ENCODE results near the gene TAS2R40. TPM values are rescaled to one million over a fixed set of nuclear protein-coding genes. Genes with fewer than 3 reads are reported as not detected.

TAS2R40 gene
- total RNA-seq, 6 experiments from 2014 or later: not detected

- peaks cover 13% of the 10 kb centered on the region for H3K4me1 Mint-ChIP-seq (ENCODE audit: low read depth)
- H3K27ac Mint-ChIP-seq: no peak overlapping the region
- no peak for DNase-seq
- H3K9me3 Mint-ChIP-seq: no peaks in the 10 kb centered on the region
- no peaks in the 10 kb centered on the region; the same call in 1 of the 2 replicates for H3K27me3 Mint-ChIP-seq (ENCODE audit: insufficient read depth)
- H3K36me3 Mint-ChIP-seq (ENCODE audit: low read depth): peaks cover 11% of the 10 kb centered on the region; the same call in 1 of the 2 replicates
- TF ChIP-seq, protein P1, sequence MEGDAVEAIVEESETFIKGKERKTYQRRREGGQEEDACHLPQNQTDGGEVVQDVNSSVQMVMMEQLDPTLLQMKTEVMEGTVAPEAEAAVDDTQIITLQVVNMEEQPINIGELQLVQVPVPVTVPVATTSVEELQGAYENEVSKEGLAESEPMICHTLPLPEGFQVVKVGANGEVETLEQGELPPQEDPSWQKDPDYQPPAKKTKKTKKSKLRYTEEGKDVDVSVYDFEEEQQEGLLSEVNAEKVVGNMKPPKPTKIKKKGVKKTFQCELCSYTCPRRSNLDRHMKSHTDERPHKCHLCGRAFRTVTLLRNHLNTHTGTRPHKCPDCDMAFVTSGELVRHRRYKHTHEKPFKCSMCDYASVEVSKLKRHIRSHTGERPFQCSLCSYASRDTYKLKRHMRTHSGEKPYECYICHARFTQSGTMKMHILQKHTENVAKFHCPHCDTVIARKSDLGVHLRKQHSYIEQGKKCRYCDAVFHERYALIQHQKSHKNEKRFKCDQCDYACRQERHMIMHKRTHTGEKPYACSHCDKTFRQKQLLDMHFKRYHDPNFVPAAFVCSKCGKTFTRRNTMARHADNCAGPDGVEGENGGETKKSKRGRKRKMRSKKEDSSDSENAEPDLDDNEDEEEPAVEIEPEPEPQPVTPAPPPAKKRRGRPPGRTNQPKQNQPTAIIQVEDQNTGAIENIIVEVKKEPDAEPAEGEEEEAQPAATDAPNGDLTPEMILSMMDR (IDR thresholded peaks at IDR 0.05): no peak
- H3K4me3 Mint-ChIP-seq: no peak overlapping the region
These were observed 47.4 kb downstream of the TAS2R40 start for GRCh38 chr7:143269251-143269650.

GRCh38 chr7:143271240-143271639, 49.4 kb downstream of the TAS2R40 start:
- H3K9me3 Mint-ChIP-seq: no peaks in the 10 kb centered on the region
- TF ChIP-seq, protein P1 (IDR thresholded peaks at IDR 0.05): no peak
- no peaks in the 10 kb centered on the region; the same call in 1 of the 2 replicates for H3K27me3 Mint-ChIP-seq (ENCODE audit: insufficient read depth)
- H3K4me1 Mint-ChIP-seq (ENCODE audit: low read depth): no peaks in the 10 kb centered on the region
- DNase-seq: no peak
- no peaks in the 10 kb centered on the region for H3K36me3 Mint-ChIP-seq (ENCODE audit: low read depth)
- H3K4me3 Mint-ChIP-seq: no peak overlapping the region
- H3K27ac Mint-ChIP-seq: no peak overlapping the region

Other genes with a start within 250 kb of the TAS2R40 start
- gene OR9A2, start 194.9 kb upstream of the TAS2R40 start, total RNA-seq (2021; fragmentation: NEBNext Ultra II Directional; extraction: Animal tissue kit (Norgen Biotek cat#: 25700)): not detected
- not detected for gene OR6V1, start 169.7 kb upstream of the TAS2R40 start, total RNA-seq (2021; fragmentation: NEBNext Ultra II Directional; extraction: Animal tissue kit (Norgen Biotek cat#: 25700))
- not detected for gene PIP, start 90.0 kb upstream of the TAS2R40 start, total RNA-seq (2021; fragmentation: NEBNext Ultra II Directional; extraction: Animal tissue kit (Norgen Biotek cat#: 25700))
- not detected for gene TAS2R39, start 38.6 kb upstream of the TAS2R40 start, total RNA-seq (2021; fragmentation: NEBNext Ultra II Directional; extraction: Animal tissue kit (Norgen Biotek cat#: 25700))
- gene GSTK1, start 41.4 kb downstream of the TAS2R40 start, total RNA-seq (2021; fragmentation: NEBNext Ultra II Directional; extraction: Animal tissue kit (Norgen Biotek cat#: 25700)): 100 to 1,000 TPM in 2 of 6 experiments, 10 to 100 TPM in 4; 85.6 to 102 (median 89.4) TPM
- under 1 TPM in 1 of 6 experiments, not detected in 5; 0.25 TPM for gene TMEM139, start 62.9 kb downstream of the TAS2R40 start, total RNA-seq (2021; fragmentation: NEBNext Ultra II Directional; extraction: Animal tissue kit (Norgen Biotek cat#: 25700))
- gene CASP2, start 66.3 kb downstream of the TAS2R40 start, total RNA-seq (2021; fragmentation: NEBNext Ultra II Directional; extraction: Animal tissue kit (Norgen Biotek cat#: 25700)): 10 to 100 TPM; 22.4 to 29.6 (median 25.0) TPM
- gene CLCN1, start 94.1 kb downstream of the TAS2R40 start, total RNA-seq (2021; fragmentation: NEBNext Ultra II Directional; extraction: Animal tissue kit (Norgen Biotek cat#: 25700)): not detected
- 1 to 10 TPM in 3 of 6 experiments, under 1 TPM in 3; 0.70 to 1.3 (median 0.98) TPM for gene FAM131B, start 140.7 kb downstream of the TAS2R40 start, total RNA-seq (2021; fragmentation: NEBNext Ultra II Directional; extraction: Animal tissue kit (Norgen Biotek cat#: 25700))
- gene ZYX, start 159.3 kb downstream of the TAS2R40 start, total RNA-seq (2021; fragmentation: NEBNext Ultra II Directional; extraction: Animal tissue kit (Norgen Biotek cat#: 25700)): 100 to 1,000 TPM; 491 to 576 (median 546) TPM
- not detected for gene EPHA1, start 186.8 kb downstream of the TAS2R40 start, total RNA-seq (2021; fragmentation: NEBNext Ultra II Directional; extraction: Animal tissue kit (Norgen Biotek cat#: 25700))
- gene TAS2R60, start 221.4 kb downstream of the TAS2R40 start, total RNA-seq (2021; fragmentation: NEBNext Ultra II Directional; extraction: Animal tissue kit (Norgen Biotek cat#: 25700)): not detected